Effector CD8-positive, alpha-beta T cell (primary cell): ENCODE results near the gene SMG6.

ENCODE experiments used
- DNase-seq: peaks from one replicate; lab custom pipeline; 2025; lab: John Stamatoyannopoulos, UW

The SMG6 gene

DNA sequence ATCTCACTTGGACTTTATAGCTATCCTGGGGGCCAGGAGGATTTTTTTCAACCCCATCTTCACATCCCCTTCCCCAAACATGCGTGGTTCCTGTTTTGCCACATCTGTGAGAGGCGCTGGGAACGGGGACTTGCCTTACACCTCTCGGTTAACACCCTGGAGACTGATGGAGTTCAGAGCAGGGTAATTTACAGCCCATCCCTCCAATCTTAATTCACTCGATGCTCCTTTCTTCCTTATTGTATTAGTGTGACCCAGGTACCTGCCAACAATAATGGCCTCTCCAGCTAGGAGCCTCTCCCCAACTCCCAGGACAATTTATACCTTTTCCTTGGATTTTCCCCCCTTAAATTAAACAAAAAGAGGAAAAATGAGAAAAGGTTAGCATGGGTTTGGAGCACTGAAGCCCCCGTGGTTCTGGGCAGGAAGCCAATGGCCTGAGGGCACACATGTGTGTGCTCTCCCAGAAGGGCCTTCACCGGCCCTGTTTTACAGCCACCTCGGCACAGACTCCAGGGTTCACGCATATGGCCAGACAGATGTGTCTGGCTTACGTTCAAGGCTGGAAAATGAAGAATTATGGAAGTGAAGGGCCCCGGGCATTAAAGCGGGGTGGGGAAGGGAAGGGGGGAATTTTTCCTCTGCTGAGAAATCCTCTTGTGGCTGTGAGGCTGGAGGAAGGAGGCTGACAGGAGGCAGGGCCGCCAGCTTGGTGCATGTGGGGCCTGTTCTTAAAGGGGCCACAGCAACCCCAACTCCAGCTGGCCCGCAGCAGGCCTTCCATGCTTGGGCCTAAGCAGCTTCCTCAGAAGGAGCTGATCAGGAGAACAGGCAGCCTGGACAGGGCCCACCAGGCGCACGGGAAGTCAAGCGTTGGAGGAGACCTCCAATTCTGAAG, 227.2 kb downstream of the SMG6 start:
- no peak for DNase-seq

DNA sequence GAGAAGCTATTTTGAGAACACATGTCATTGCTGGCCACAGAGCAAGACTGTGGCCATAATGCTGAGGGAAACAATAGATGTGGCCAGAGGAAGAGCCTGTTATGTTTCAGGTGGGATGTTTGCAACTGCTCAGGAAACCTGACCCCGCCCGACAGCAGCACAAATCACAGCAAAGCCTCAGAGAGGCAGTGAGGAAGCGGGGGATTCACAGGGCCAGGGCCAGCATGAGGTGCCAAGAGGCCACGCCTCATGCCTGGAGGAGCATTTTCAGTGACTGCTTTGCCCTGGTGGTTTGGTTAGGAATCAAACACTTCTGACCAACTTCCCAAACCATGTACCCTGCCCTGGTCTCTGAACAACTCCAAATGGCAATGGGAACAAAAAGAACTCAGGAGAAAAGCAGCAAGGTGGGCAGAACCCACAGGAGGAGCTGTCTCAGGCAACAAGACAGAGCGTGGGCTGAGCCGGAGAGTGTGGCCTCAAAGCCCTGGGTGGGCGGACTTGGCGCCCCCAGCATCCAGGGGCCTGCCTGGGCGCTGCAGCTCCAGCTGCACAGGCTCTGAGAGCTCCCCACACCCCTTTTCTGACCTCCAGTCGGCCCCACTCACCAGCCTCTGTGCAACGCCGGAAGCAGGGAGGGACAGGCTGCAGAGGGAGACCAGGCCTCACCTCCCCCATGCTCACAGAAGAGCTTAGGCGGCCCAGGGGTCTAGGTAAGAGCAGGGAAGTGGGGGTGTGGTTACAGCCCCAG, 228.1 kb downstream of the SMG6 start:
- DNase-seq: no peak

DNA sequence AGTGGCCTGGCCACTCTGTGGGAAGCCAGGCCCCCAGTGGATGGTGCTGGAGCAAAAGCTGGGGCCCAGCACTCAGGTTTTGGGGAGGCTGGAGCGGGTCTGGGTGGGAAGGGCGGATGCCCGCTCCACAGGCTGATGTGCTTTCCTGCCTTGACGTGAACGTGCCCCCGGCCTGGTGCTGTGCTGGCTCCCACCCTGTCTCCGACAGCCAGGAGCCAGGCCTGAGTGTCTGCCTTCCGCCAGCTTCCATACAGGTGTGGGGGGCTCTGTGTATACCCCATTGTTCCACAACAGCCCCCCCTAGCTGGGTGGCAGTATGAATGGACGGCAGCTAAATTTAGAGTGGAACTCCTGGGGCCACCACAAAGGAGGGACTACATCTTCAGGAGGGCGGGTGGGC, 228.7 kb downstream of the SMG6 start:
- no peak for DNase-seq

DNA sequence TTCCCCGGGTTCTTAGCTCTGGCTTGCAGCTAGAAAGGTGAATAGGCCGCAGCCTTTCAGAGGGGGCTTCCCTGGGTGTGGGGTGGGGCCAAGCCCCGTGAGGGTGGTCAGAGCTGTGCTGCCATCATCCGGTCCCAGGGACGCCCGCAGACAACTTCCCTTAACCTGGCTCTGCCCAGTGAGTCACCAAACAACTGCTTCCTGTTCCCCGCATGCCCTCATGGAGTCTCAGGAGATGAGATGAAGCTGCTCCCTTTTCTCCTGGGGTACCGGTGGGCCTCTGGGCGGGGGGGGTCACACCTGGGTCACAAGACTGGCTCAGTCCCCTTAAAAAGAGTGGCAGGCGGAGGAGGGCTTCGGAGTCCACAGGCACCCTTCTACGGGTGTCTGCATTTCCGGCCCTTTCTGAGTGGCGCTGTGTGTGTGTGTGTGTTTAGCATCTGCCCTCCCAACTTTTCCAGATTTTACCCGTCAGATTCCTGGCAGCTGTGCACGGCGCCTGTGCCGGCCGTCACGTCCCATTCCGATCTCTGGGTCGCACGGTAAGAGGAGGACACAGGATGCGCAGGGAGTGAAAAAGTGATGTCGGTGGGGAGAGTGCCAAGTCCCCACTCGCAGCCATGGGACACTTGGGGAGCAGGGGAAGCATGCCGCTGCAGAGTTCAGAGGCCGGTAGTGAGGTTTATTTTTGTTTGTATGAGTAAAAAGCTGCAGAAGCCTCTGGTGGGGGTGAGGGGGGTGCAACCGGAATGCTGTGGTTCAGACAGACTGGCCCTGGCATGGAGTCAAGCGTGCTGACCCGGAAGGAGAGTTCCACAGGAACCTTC, 231.9 kb downstream of the SMG6 start:
- no peak for DNase-seq

DNA sequence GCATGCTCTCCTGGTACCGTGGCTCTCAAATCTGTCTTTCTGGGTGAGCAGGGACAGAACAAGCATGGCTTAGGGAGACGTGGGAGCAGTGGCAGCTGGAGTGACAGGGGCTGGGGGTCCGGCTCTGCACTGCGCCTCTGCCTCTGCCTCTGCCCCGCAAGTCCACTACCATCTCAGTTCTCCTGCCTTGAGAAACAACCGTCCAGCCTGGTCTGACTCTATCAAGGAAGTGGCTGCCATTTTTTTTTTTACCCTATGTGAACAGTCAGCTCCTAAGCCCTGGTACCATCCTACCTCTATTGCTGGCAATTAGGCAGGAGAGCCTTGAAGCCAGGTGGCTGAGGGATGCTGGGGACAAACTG, 232.6 kb downstream of the SMG6 start:
- DNase-seq: no peak

DNA sequence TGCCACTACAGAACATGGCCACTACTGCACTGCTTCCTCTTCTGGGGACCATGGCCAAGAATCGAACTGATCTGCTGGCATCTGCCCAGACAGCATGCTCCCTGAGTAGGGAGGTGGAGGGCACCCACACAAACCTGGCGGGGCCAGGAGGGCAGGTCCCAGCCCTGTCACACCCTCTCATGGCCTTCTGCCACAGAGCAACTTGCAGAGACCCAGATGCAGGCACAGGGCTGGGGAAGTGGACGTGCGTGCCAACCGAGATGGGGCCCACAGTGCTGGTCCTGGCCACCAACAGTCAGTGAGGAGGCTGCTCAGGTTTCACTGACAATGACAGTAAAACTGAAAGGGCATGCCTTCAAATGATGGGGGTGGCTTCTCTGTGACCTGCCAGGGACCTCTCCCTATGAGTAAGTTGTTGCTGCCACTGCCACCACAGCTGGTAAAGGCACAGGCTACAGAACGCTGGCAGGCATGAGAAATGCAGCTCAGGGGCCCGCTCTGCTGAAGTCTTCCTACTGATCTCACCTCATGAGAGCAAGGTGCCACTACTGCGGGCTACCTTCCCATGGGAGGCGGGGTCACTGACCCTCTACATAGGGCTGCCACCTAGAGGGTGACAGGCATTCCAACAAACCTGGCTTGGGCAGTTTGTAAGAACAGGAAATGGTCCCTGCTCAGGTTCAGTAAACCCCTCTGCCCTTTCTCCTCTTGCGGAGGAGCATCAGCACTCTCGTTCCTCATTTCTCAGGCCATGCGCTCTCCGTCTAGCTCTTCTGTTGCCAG, 233.2 kb downstream of the SMG6 start:
- DNase-seq: no peak

DNA sequence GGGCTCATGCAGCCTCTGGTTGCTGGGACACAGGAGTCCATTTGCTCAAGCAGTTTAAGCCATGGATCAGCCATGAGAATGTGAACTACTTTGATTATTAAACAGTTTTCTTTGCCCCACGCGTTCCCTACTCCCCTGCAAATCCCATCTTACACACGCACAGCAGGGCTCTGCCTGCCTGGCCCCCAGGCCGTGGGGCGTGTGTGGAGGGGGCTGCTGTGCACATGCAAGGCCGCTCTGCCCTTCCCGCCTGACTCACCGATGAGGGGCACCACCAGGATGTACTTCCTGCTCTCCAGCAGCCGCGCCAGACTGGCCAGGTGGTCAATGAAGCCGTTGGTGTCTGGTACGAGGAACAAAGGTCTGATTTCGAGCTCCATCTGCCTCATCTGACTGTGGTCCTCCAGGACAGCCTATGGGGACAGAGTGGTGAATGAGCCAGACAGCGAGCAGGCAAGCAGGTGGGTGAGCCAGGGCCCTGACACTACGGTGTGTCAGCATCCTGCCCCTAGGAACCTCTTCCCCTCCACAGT, 235.0 kb downstream of the SMG6 start:
- no peak for DNase-seq

DNA sequence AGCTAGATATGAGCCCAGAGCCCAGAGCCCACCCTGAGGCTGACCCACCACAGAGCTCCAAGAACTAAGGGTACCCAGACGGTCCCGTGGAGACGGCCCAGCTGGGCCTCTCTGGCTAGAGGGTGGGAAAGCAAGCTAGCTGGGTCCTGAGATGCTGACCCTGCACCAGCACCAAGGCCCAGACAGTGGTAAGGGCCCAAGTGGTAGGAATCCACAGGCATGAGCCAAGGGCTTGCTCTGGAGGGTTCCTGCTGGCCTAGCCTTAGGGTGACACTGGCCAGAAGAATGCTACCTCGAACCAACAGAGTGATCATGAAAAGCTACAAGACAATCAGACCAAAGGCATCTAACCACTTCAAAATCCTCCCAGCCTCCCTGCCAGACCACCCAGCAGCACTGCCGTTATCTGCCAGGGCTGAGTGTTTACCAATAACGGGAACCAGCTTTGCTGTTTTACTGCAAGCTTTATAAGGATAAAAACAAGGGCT, 235.5 kb downstream of the SMG6 start:
- no peak for DNase-seq

DNA sequence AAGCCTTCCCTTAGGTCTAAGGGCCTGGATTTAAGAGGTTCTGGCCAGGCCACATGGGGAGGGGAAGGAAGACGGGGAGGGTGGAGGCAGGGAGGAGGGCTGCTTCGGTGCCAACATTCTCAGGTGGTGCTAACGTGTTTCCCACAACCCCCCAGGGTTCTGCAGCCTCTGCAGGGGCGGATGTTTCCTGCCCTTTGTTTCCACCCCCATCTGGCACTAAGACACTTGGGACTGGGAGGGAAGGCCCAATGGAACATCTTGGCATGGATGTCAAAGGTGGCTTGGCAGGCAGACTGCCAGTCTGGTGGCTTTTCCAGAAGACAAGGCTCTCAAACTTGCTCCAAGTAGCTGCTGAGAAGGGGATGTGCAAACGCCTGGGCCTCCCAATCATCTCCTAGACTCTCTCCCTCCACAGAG, 236.0 kb downstream of the SMG6 start:
- DNase-seq: no peak

DNA sequence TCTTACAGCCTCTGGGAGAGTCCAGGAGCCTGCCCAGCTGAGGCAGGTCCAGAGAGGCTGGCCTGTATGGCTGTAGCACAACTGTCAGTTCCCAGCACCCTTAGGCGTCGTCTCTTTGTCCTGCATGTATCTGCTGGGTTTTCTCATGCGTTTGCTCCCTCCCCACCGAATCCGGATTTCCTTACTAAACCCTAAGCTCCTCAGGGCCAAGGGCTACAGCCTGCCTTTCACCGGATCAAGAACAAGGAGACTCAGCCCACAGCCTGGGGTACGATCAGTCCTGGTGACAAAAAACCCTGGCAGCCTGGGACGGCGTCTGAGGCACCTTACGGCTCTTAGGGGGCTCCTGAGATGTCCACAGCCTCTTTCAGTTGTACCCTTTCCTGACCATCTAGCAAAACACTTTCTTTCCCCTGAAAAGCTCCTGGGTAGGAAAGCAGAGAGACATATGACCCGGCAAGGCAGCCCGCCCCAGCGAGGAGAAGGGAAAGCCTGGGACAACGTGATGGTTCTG, 236.5 kb downstream of the SMG6 start:
- DNase-seq: no peak

DNA sequence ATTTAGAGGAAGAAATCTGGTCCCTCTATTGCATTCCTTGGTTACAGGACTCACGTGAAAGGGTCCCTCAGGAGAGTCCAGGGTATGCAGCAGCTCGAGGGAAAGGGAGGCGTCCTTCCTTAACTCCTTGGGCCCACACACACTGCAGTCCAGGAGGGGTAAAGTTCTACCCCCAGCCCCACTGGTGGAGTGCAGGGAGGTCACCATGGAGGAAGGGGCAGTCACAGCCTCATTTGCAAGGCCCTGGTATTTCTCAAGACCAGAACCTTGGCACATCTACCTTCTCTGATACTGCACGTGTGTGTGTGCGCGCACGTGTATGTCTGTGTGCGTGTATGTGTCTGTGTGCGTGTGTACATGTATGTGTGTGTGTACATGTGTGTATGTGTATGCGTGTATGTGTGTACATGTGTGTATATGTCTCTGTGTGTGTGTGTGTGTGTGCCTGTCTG, 237.6 kb downstream of the SMG6 start:
- no peak for DNase-seq

DNA sequence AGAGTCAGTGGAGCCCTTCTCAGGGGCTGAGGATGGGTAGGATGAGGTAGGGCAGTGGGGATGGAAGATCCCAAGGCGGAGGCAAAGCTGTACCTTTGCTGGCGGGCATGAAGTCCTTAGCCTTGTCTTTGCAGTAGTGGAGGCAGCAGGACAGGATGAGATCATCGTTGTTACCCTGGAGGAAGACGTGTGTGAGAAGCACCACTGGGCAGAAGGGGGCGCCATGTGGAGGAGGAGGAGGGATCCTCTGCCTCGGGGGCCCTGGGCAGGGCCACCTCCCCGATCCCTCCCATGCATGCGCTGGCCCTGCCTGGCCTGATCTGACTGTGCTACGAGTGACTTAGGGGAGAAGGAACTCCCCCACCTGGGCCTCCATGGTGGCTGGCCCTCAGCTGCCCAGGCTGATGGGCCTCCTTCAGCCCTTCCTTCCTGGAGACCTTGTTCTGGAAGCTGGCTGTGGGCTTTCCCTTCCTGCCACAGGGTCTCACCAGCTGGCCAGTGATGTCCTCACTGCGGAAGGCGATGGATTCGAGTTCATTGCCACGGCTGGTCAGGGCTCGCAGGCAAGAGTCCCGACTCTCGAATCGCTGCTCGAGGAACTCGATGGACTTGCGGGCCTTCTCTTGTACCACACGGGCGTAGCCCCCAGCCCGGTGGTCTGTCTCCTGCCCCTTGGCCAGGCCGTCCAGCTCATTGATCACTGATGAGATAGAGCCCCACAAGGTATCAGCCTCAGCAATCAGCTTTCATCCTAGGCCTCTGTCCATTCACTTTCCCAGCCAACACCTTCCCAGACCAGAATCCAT, 238.4 kb downstream of the SMG6 start:
- DNase-seq: no peak

DNA sequence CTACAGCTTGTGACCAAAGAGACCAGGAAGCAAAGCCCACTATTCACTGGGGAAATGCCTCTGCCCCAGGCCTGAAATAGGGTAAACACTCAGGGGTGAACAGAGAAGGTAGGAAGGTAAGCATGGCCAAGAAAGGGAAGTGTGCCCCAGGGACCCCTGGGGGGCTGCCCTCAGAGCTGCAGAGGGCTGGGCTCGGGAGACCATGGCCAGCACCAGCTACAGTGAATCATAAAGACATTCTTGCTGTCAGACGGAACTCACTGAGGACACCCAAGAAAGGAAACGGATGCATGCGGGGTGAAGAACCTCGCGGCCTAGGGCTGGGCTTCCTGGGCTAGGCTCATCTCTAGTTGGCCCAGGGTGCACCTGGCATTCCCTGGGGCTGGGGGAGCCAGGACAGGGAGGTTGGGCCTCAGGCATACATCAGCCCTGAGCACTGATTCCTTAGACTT, 239.0 kb downstream of the SMG6 start:
- no peak for DNase-seq

DNA sequence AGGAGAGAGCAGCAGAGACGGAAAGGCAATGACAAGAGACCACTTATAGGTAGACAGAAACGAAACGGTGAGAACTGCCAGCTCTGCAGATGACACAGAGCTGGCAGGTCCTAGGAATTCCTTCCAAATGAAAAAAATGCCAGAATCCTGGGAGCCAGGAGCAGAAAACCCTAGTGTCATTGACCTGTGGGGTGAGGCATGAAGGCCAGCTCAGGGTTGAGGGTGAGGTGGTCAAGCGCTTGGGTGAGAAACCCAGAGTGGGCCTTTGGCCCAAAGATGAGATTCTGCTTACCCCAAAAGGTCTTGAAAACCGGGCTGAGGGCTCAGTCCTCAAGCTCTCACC, 239.5 kb downstream of the SMG6 start:
- DNase-seq: no peak

DNA sequence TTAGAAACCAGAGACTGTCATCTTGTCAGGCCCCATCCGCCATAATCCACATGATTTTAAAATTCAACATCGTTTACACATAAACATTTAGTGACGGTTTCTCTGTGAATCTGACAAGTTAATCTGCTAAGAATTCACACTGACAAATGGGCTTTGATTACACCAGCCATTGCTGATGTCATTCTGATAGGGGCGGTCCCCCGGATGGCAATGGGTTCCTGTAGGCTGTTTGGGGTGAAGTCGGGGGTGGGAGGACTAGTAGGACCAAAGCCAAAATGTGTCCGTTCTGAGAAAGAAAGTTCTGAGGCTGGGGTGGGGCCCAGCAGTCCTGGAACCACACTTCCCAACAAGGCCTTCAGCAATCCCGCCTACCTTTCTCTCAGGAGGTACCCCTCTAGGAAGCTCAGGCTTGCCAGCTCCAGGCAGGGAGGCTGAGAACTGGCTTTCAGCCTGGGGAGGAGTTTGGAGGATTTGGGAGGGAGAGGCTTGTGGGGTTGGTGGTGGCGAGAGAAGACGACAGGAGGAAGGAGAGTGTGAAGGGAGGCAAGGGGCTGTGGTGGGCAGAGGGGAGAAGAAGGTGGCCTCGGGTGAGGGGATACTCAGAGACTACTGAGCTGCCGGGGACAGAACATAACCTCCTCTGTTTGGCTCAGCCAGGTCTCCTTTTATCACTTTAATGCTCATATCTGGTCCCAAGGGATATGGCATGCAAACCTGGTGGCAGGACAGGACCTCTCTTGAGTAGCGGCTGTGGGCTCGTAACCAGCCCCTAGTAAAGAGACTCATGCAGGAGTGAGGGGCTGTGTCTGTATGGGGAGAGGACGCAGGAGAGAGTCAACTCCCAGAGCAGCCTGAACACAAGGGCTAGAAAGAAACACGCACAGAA, 240.1 kb downstream of the SMG6 start:
- no peak for DNase-seq

DNA sequence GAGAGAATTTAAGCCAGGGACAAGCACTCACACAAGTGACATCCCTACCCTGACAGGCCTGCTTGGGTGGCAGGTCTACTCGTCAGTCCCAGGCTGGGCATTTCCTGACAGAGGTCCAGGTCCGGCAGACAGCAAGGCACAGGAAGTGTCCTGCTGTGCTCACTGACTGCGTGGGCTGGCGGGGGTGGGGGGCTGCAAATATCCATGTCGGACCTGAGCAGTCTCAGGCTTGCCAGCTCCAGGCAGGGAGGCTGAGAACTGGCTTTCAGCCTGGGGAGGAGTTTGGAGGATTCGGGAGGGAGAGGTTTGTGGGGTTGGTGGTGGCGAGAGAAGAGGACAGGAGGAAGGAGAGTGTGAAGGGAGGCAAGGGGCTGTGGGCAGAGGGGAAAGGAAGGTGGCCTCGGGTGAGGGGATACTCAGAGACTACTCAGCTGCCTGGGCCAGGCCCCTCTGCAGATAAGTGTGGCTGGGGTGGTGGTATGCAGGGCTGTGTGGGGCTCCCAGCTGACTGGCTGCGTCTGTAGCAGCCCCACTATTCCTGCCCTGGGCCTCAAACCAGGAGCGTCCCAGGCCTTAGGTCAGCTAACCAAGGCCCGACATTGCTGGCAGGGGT, 240.9 kb downstream of the SMG6 start:
- DNase-seq: no peak

DNA sequence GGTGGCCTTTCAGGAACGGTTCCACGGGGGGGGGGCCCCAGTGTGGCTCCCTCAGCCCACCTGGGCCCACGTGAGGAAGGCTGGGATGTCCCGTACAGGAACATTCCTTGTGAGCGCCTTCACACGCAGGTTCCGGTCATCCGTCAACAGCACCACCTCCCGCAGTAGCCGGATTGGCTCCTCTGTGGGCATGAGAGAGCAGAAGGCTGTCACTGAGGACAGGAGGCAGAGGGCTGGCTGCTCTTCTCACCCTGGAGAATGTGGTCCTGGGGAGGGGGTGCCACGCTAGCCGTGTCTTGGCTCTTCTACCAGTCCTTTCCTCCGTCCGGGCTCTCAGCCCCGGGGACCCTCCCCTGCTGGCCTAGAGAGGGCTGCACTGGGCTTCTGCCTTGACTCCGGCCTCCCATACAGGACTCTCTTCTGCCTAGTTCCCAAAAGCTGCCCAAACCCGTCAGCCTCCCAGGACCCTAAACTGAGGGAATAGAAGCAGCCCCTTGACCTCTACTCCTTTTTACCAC, 242.1 kb downstream of the SMG6 start:
- no peak for DNase-seq

DNA sequence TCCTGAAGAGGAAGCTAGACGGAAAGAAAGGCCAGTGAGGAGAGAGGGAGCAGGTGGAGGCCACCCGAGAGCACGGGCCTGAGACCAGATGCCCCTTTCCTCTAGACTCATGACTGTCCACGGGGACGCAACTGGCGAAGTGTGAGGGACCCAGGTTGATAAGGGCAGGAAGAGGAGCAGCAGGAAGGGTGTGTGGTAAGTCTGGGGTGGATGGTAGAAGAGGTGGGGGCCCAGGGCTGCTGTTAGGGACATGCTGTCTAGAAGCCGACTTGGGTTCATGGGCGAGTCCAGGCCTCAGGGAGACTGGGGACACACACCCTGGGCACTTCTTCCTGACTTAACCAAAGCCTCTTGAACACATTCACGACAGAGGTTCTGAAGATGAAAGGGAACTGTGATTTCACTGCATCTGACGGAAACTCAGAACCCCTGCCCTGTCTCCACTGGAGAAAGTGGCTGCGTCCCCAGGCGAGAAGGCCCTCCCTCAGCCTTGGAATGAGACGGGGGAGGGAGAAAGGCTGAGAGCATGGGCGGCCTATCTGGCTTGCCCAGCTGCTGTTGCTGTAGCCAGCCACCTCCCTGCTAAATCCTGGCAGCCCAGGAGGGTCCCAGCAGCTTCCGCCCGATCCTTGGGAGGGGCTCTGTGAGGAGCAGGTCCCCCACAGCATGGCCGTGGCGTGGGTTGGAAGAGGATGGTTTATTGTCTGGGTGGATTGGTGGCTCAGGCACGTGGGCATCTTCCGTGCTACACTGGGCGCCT, 242.7 kb downstream of the SMG6 start:
- DNase-seq: no peak
